Measurements from ENCODE around the gene MAN2A2.

GRCh38 chr15:90947577-90948357, 44.7 kb downstream of the MAN2A2 start:
- no peak for TF ChIP-seq CTCF (IDR thresholded peaks at IDR 0.05)
- no peak for TF ChIP-seq POLR2A (IDR thresholded peaks at IDR 0.05)
